ELF-1 (cell line): ENCODE measurements around the gene ABCA12.

ENCODE experiments used
- DNase-seq: peaks from one replicate; pipeline ENCODE4 v3.0.0-alpha.2; 2016; ENCODE audit warnings: low read depth, low spot score

Gene ABCA12

GRCh38 chr2:215038421-215038820 lies 100.0 kb downstream of the ABCA12 start:
- DNase-seq = no peak

- DNase-seq = no peak
These were observed 102.1 kb downstream of the ABCA12 start for GRCh38 chr2:215036314-215036713.

- no peak for DNase-seq
These were observed 104.3 kb downstream of the ABCA12 start for GRCh38 chr2:215034154-215034553.

- DNase-seq = no peak
These were observed 106.3 kb downstream of the ABCA12 start for GRCh38 chr2:215032153-215032552.

GRCh38 chr2:215031321-215031720 lies 107.1 kb downstream of the ABCA12 start:
- DNase-seq = no peak

- DNase-seq = no peak
These were observed 108.5 kb downstream of the ABCA12 start for GRCh38 chr2:215029936-215030335.

GRCh38 chr2:215028231-215028630 lies 110.2 kb downstream of the ABCA12 start:
- DNase-seq = no peak

- DNase-seq = no peak
These were observed 110.6 kb downstream of the ABCA12 start for GRCh38 chr2:215027779-215028178.

- DNase-seq = no peak
These were observed 115.5 kb downstream of the ABCA12 start for GRCh38 chr2:215022910-215023309.

- no peak for DNase-seq
These were observed 116.0 kb downstream of the ABCA12 start for GRCh38 chr2:215022418-215022817.

GRCh38 chr2:215020283-215020682 lies 118.1 kb downstream of the ABCA12 start:
- DNase-seq = no peak

- DNase-seq = no peak
These were observed 118.8 kb downstream of the ABCA12 start for GRCh38 chr2:215019521-215020145.

- DNase-seq = no peak
These were observed 119.3 kb downstream of the ABCA12 start for GRCh38 chr2:215019085-215019484.

GRCh38 chr2:215015421-215015820 lies 123.0 kb downstream of the ABCA12 start:
- DNase-seq = no peak

GRCh38 chr2:215010390-215010789 lies 128.0 kb downstream of the ABCA12 start:
- no peak for DNase-seq

- no peak for DNase-seq
These were observed 135.4 kb downstream of the ABCA12 start for GRCh38 chr2:215003001-215003400.

GRCh38 chr2:215002500-215002899 lies 135.9 kb downstream of the ABCA12 start:
- peak; percentile 27 for DNase-seq

- DNase-seq = no peak
These were observed 137.7 kb downstream of the ABCA12 start for GRCh38 chr2:215000721-215001120.

- DNase-seq = no peak
These were observed 142.3 kb downstream of the ABCA12 start for GRCh38 chr2:214995926-214996670.

- no peak for DNase-seq
These were observed 143.0 kb downstream of the ABCA12 start for GRCh38 chr2:214995409-214995808.

- DNase-seq = no peak
These were observed 145.5 kb downstream of the ABCA12 start for GRCh38 chr2:214992911-214993310.

- DNase-seq = no peak
These were observed 149.2 kb downstream of the ABCA12 start for GRCh38 chr2:214989187-214989586.

GRCh38 chr2:214987261-214987660 lies 151.2 kb downstream of the ABCA12 start:
- DNase-seq = no peak
